ENCODE data around the gene LIPJ. TPM values are rescaled to one million over a fixed set of nuclear protein-coding genes. Genes with fewer than 3 reads are reported as not detected.

The LIPJ gene
- polyA plus RNA-seq, 2 donors, result not detected

DNA sequence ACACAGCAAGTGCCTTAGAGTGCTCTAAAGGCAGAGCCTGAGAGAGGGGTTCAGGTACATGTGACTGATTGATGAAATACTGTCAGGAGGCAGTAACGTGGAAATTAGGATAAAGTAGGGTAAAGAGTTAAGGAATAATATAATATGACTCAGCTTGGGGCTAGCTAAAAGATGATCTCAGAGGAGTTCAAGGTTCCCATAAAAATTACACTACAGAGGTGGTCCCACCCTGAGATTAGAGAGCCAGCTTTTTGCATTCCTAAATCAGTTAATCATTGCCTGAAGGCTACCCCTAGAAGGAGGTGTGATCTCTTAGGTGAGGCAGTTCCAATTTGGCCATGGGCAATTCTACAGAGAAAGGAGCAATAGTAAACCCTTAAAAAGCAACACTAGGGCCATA lies 5.8 kb downstream of the LIPJ start:
- WGBS, 2 donors, result 71 to 82% methylated on average over 1 of the region's 1 CpG
- no peak overlapping the region for H3K4me3 ChIP-seq (ENCODE audit: low read depth in 1 of 2, low read length in 2 of 2)
- H3K27me3 ChIP-seq (ENCODE audit: control insufficient read depth in 1 of 2, insufficient read depth in 2 of 2, low read length in 2 of 2), result no peaks in the 10 kb centered on the region
- no peak overlapping the region for H3K27ac ChIP-seq (ENCODE audit: low read depth in 2 of 2, low read length in 1 of 2)
- H3K36me3 ChIP-seq (ENCODE audit: control insufficient read depth in 2 of 2, insufficient read depth in 2 of 2, low read length in 1 of 2), result no peaks in the 10 kb centered on the region
- H3K4me1 ChIP-seq (ENCODE audit: control insufficient read depth in 2 of 2, insufficient read depth in 2 of 2, low read length in 1 of 2), result no peaks in the 10 kb centered on the region
- H3K9me3 ChIP-seq (ENCODE audit: control insufficient read depth in 2 of 2, insufficient read depth in 1 of 2, low read depth in 1 of 2, low read length in 1 of 2), result no peaks in the 10 kb centered on the region

DNA sequence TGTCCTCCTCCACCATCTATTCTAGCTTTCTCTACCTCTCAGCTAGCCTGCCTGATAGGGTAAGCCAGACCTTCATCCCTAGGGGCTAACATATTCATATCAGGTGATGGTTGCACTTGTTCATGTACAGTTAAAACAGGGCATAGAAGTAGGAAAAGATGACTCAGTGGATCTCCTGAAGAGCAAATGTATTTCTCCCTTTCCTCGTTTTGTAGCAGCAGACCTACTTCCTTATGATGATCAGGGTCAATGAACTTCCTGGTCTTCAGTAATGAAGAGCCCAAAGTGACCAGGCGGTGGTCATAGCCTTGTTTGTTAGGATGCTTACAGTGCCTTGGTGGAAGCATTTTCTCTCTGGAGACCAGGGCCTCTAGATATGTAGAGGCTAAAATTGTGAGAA lies 6.3 kb downstream of the LIPJ start:
- Histone ChIP-seq H3K27ac (ENCODE audit: low read depth in 2 of 2, low read length in 1 of 2) (no peak overlapping the region), H3K36me3 (ENCODE audit: control insufficient read depth in 2 of 2, insufficient read depth in 2 of 2, low read length in 1 of 2) (no peaks in the 10 kb centered on the region), H3K4me3 (ENCODE audit: low read depth in 1 of 2, low read length in 2 of 2) (no peak overlapping the region), H3K4me1 (ENCODE audit: control insufficient read depth in 2 of 2, insufficient read depth in 2 of 2, low read length in 1 of 2) (no peaks in the 10 kb centered on the region), H3K27me3 (ENCODE audit: control insufficient read depth in 1 of 2, insufficient read depth in 2 of 2, low read length in 2 of 2) (no peaks in the 10 kb centered on the region), H3K9me3 (ENCODE audit: control insufficient read depth in 2 of 2, insufficient read depth in 1 of 2, low read depth in 1 of 2, low read length in 1 of 2) (no peaks in the 10 kb centered on the region)
- WGBS, 2 donors, result 84 to 89% methylated on average over 2 of the region's 2 CpGs

DNA sequence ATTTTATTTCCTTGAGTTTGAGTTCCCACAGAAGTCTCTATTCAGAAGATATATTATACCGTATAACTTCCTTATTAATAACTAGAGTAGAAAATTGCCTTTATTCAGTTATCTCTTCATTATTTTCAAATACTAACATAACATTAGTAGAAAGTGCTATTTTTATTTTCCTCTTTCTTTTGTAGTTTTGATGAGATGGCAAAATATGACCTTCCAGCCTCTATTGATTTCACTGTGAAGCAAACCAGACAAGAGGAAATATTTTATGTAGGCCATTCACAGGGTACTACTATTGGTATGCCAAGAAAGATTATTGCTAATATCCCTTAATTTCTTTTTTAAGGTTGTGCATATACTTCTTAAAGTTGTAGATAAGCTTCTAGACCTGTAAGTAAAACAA lies 7.9 kb downstream of the LIPJ start:
- Histone ChIP-seq H3K9me3 (ENCODE audit: control insufficient read depth in 2 of 2, insufficient read depth in 1 of 2, low read depth in 1 of 2, low read length in 1 of 2) (no peaks in the 10 kb centered on the region), H3K4me1 (ENCODE audit: control insufficient read depth in 2 of 2, insufficient read depth in 2 of 2, low read length in 1 of 2) (no peaks in the 10 kb centered on the region), H3K36me3 (ENCODE audit: control insufficient read depth in 2 of 2, insufficient read depth in 2 of 2, low read length in 1 of 2) (no peaks in the 10 kb centered on the region), H3K27ac (ENCODE audit: low read depth in 2 of 2, low read length in 1 of 2) (no peak overlapping the region), H3K27me3 (ENCODE audit: control insufficient read depth in 1 of 2, insufficient read depth in 2 of 2, low read length in 2 of 2) (no peaks in the 10 kb centered on the region), H3K4me3 (ENCODE audit: low read depth in 1 of 2, low read length in 2 of 2) (no peak overlapping the region)
- WGBS, 2 donors, result 92 to 98% methylated on average over 1 of the region's 1 CpG

DNA sequence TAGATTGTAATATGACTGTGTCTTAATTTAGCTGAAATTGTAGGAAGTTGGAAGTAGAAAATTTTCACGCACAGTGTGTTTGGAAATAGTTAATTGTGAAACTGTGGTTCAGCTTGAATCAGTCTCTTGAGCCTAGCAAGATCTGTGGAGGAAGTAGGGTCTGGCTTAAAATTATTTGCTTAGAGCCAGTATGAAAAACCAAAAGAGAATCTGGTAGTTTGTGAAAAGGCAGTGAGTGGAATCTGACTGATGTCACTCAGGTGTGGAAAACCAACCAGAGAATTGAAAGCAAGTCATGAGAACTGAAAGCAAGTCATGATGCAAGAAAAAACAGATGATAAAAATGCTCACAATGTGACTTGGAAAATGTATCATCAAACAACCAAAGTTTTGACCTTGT lies 11.5 kb downstream of the LIPJ start:
- no peaks in the 10 kb centered on the region for H3K9me3 ChIP-seq (ENCODE audit: control insufficient read depth in 2 of 2, insufficient read depth in 1 of 2, low read depth in 1 of 2, low read length in 1 of 2)
- WGBS, 2 donors, result 85 to 93% methylated on average over 1 of the region's 1 CpG
- no peaks in the 10 kb centered on the region for H3K27me3 ChIP-seq (ENCODE audit: control insufficient read depth in 1 of 2, insufficient read depth in 2 of 2, low read length in 2 of 2)
- H3K36me3 ChIP-seq (ENCODE audit: control insufficient read depth in 2 of 2, insufficient read depth in 2 of 2, low read length in 1 of 2), result no peaks in the 10 kb centered on the region
- H3K4me1 ChIP-seq (ENCODE audit: control insufficient read depth in 2 of 2, insufficient read depth in 2 of 2, low read length in 1 of 2), result no peaks in the 10 kb centered on the region
- H3K4me3 ChIP-seq (ENCODE audit: low read depth in 1 of 2, low read length in 2 of 2), result no peak overlapping the region
- H3K27ac ChIP-seq (ENCODE audit: low read depth in 2 of 2, low read length in 1 of 2), result no peak overlapping the region

DNA sequence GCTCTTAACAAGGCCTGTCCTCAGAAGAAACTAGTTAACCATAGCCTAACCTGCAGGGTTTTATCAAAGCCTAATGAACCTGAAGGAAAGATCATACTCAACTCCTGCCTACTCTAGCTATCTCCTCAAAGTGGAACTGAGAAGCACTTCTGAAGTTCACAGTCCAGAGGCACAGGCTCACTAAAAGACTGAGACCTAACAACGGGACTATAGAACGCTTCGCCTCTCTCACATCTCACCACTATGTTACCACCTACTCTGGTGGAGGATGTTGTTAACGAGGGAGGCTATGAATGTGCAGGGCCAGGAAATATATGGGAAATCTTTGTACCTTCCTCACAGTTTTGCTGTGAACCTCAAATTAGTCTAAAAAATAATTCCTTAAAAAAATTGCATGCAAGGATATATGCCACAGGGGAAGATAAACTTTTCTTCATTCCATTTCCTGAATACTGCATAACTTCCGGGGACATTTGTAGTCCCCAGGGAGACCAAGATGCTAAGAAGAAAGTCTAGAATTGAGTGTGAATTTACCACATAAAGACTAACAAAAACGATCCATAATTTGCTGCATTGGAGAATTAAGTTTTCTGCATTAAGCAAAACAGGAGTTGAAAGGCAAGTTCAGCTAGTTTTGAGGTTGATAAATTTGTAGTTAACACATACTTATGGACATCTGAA lies 21.6 kb downstream of the LIPJ start:
- Histone ChIP-seq H3K27me3 (ENCODE audit: control insufficient read depth in 1 of 2, insufficient read depth in 2 of 2, low read length in 2 of 2) (no peaks in the 10 kb centered on the region), H3K9me3 (ENCODE audit: control insufficient read depth in 2 of 2, insufficient read depth in 1 of 2, low read depth in 1 of 2, low read length in 1 of 2) (no peaks in the 10 kb centered on the region), H3K27ac (ENCODE audit: low read depth in 2 of 2, low read length in 1 of 2) (no peak overlapping the region), H3K36me3 (ENCODE audit: control insufficient read depth in 2 of 2, insufficient read depth in 2 of 2, low read length in 1 of 2) (no peaks in the 10 kb centered on the region), H3K4me3 (ENCODE audit: low read depth in 1 of 2, low read length in 2 of 2) (no peak overlapping the region), H3K4me1 (ENCODE audit: control insufficient read depth in 2 of 2, insufficient read depth in 2 of 2, low read length in 1 of 2) (no peaks in the 10 kb centered on the region)
- WGBS, 2 donors, result 81 to 86% methylated on average over 6 of the region's 6 CpGs

DNA sequence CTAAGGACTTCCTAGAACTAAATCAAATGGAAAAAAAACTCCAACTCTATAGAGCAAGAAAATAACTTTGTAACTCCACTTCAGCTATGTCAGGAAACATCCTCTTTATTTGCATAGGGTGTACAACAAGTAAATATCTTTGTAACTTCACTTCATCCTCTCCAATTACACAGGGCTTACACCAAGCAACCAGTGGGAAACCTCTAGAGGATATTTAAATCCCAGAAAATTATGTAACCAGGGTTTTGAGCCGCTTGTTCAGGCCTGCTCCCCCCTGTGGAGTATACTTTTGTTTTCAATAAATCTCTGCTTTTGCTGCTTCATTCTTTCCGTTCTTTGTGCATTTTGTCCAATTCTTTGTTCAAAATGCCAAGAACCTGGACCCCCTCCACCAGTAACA lies 22.2 kb downstream of the LIPJ start:
- H3K36me3 ChIP-seq (ENCODE audit: control insufficient read depth in 2 of 2, insufficient read depth in 2 of 2, low read length in 1 of 2), result no peaks in the 10 kb centered on the region
- 51 to 66% methylated on average over 2 of the region's 2 CpGs for WGBS, 2 donors
- no peak overlapping the region for H3K4me3 ChIP-seq (ENCODE audit: low read depth in 1 of 2, low read length in 2 of 2)
- H3K27ac ChIP-seq (ENCODE audit: low read depth in 2 of 2, low read length in 1 of 2), result no peak overlapping the region
- no peaks in the 10 kb centered on the region for H3K4me1 ChIP-seq (ENCODE audit: control insufficient read depth in 2 of 2, insufficient read depth in 2 of 2, low read length in 1 of 2)
- no peaks in the 10 kb centered on the region for H3K9me3 ChIP-seq (ENCODE audit: control insufficient read depth in 2 of 2, insufficient read depth in 1 of 2, low read depth in 1 of 2, low read length in 1 of 2)
- H3K27me3 ChIP-seq (ENCODE audit: control insufficient read depth in 1 of 2, insufficient read depth in 2 of 2, low read length in 2 of 2), result no peaks in the 10 kb centered on the region

DNA sequence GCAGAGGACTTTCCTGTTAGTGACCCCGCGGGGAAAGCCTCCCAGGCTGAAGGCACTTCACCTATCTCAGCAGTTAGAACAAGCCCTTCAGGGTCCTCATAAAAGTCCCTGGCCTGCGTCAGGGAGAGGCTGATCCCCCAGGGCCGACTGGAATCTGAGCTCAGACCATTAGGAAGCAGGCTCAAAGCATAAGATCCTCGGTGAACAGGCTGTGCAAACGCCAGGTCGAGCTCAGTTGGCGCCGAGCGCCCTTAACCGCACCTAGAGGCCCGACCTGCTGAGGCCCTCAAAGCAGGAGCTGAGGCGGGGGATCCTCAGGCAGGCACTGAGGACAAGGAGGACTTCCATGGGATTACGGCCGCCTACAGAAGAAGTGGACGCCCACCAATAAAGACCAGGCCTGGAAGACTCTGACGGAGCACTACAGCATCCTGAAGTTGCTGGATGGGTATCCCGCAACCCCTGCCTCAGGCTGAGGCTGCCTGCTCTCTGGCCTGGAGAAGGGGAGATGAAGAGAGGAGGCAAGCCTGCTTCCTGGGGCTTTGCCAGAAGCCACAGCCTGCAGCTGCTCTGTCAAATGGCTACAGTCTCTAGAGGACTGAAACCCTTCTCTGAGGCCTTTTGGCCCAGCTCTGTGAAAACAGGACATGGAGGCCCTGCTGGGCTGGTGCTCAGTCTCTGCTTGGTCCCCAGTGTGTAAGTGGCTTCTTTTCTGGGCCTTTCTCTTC lies 29.9 kb downstream of the LIPJ start:
- H3K27me3 ChIP-seq (ENCODE audit: control insufficient read depth in 1 of 2, insufficient read depth in 2 of 2, low read length in 2 of 2), result no peaks in the 10 kb centered on the region
- no peak overlapping the region for H3K4me3 ChIP-seq (ENCODE audit: low read depth in 1 of 2, low read length in 2 of 2)
- no peaks in the 10 kb centered on the region for H3K9me3 ChIP-seq (ENCODE audit: control insufficient read depth in 2 of 2, insufficient read depth in 1 of 2, low read depth in 1 of 2, low read length in 1 of 2)
- no peak overlapping the region for H3K27ac ChIP-seq (ENCODE audit: low read depth in 2 of 2, low read length in 1 of 2)
- no peaks in the 10 kb centered on the region for H3K4me1 ChIP-seq (ENCODE audit: control insufficient read depth in 2 of 2, insufficient read depth in 2 of 2, low read length in 1 of 2)
- H3K36me3 ChIP-seq (ENCODE audit: control insufficient read depth in 2 of 2, insufficient read depth in 2 of 2, low read length in 1 of 2), result no peaks in the 10 kb centered on the region
- 89 to 92% methylated on average over 18 of the region's 18 CpGs for WGBS, 2 donors

DNA sequence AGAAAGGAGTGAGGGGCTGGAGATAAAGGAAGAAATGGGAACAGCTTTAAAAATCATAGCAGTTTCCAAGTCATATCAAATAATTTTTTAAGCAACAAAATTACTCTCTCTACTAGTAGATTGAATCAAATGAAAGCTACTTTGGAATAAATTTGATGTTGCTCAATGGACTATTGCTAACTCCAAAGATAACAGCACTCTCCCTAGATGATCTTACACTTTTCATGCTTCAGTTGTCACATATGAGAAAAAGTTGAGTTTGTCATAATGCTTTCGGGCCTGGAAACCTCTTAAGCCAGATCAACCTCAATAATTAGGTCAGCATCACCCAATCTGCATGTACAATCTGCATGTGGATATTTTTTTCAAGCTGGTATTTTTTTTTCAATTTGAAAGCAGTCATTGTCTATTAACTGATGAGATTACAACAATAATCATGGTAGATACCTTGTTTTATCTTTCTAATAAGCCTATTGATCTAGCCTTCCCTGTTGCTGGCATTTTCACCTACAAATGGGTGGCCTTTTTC lies 31.3 kb downstream of the LIPJ start:
- 73 to 84% methylated on average over 1 of the region's 1 CpG for WGBS, 2 donors
- Histone ChIP-seq H3K36me3 (ENCODE audit: control insufficient read depth in 2 of 2, insufficient read depth in 2 of 2, low read length in 1 of 2) (no peaks in the 10 kb centered on the region), H3K9me3 (ENCODE audit: control insufficient read depth in 2 of 2, insufficient read depth in 1 of 2, low read depth in 1 of 2, low read length in 1 of 2) (no peaks in the 10 kb centered on the region), H3K4me1 (ENCODE audit: control insufficient read depth in 2 of 2, insufficient read depth in 2 of 2, low read length in 1 of 2) (no peaks in the 10 kb centered on the region), H3K27ac (ENCODE audit: low read depth in 2 of 2, low read length in 1 of 2) (no peak overlapping the region), H3K27me3 (ENCODE audit: control insufficient read depth in 1 of 2, insufficient read depth in 2 of 2, low read length in 2 of 2) (no peaks in the 10 kb centered on the region), H3K4me3 (ENCODE audit: low read depth in 1 of 2, low read length in 2 of 2) (no peak overlapping the region)

DNA sequence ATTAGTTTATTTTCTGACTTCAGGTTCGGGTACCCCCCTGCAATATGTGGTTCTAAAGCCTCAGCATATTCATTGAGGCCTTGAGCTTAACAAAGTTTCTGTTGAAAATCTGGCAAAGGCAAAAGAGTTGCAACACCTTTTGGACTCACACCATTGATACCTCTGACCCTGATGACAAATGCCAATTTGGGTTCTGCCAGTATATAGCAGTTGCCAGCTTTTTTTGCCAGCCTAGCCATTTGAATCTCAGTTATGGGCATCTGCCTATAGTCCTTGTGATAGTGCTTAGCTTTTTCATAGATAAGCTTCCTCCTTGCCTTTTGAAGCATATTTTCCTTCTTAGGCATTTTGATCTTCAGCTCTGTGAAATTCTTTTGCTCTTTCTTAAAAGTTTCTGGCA lies 31.9 kb downstream of the LIPJ start:
- H3K9me3 ChIP-seq (ENCODE audit: control insufficient read depth in 2 of 2, insufficient read depth in 1 of 2, low read depth in 1 of 2, low read length in 1 of 2), result no peaks in the 10 kb centered on the region
- H3K27me3 ChIP-seq (ENCODE audit: control insufficient read depth in 1 of 2, insufficient read depth in 2 of 2, low read length in 2 of 2), result no peaks in the 10 kb centered on the region
- WGBS, 2 donors, result 75 to 76% methylated on average over 1 of the region's 1 CpG

DNA sequence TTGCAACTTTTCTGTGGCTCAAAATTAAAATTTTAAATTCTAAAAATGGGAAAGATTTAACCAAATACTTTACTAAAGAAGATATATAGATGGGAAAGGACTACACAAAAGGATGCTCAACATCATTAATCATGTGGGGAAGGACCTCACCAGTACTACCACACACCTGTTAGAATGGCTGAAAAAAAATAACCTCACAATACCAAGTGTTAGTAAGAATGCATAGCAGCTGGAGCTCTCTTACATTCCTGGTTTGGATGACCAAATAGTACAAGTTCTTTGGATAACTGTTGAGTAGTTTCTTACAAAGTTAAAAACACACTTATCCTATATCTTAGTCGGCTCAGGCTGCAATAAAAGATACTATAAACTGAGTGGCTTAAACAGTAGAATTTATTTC lies 33.9 kb downstream of the LIPJ start:
- Histone ChIP-seq H3K27ac (ENCODE audit: low read depth in 2 of 2, low read length in 1 of 2) (no peak overlapping the region), H3K4me1 (ENCODE audit: control insufficient read depth in 2 of 2, insufficient read depth in 2 of 2, low read length in 1 of 2) (no peaks in the 10 kb centered on the region), H3K4me3 (ENCODE audit: low read depth in 1 of 2, low read length in 2 of 2) (no peak overlapping the region), H3K27me3 (ENCODE audit: control insufficient read depth in 1 of 2, insufficient read depth in 2 of 2, low read length in 2 of 2) (no peaks in the 10 kb centered on the region), H3K9me3 (ENCODE audit: control insufficient read depth in 2 of 2, insufficient read depth in 1 of 2, low read depth in 1 of 2, low read length in 1 of 2) (no peaks in the 10 kb centered on the region), H3K36me3 (ENCODE audit: control insufficient read depth in 2 of 2, insufficient read depth in 2 of 2, low read length in 1 of 2) (no peaks in the 10 kb centered on the region)
- 86 to 89% methylated on average over 1 of the region's 1 CpG for WGBS, 2 donors

More for the DNA sequence above, 31.9 kb downstream of the LIPJ start:
- no peaks in the 10 kb centered on the region for H3K4me1 ChIP-seq (ENCODE audit: control insufficient read depth in 2 of 2, insufficient read depth in 2 of 2, low read length in 1 of 2)
- H3K27ac ChIP-seq (ENCODE audit: low read depth in 2 of 2, low read length in 1 of 2), result no peak overlapping the region
- H3K36me3 ChIP-seq (ENCODE audit: control insufficient read depth in 2 of 2, insufficient read depth in 2 of 2, low read length in 1 of 2), result no peaks in the 10 kb centered on the region
- no peak overlapping the region for H3K4me3 ChIP-seq (ENCODE audit: low read depth in 1 of 2, low read length in 2 of 2)

All from esophagus (tissue), 2 donors.